Lower lobe of right lung (tissue), 2 donors: ENCODE measurements around the gene MTMR12. TPM values are rescaled to one million over a fixed set of nuclear protein-coding genes. Genes with fewer than 3 reads are reported as not detected.

Experiments
- ATAC-seq, 2 donors: fragments of 200-7000 bp; cut with Tn5 transposase; one replicate each; pipeline ENCODE4 v1.9.1; 2020 to 2022; ENCODE audit warnings: mild to moderate bottlenecking in 2 of 2, moderate library complexity in 2 of 2
- DNase-seq: peaks from one replicate; pipeline ENCODE4 v3.0.0-alpha.2; 2020
- H3K27ac ChIP-seq: fragments of 200-600 bp; one replicate; pipeline ENCODE4 v1.8.0; 2022
- H3K27me3 ChIP-seq: fragments of 200-600 bp; one replicate; pipeline ENCODE4 v1.8.0; 2022; ENCODE audit warnings: low read depth
- H3K36me3 ChIP-seq: fragments of 200-600 bp; one replicate; pipeline ENCODE4 v1.8.0; 2022; ENCODE audit warnings: mild to moderate bottlenecking
- H3K4me1 ChIP-seq: fragments of 200-600 bp; one replicate; pipeline ENCODE4 v1.8.0; 2022
- H3K4me3 ChIP-seq: fragments of 200-600 bp; one replicate; pipeline ENCODE4 v1.8.0; 2022; ENCODE audit warnings: mild to moderate bottlenecking
- H3K9me3 ChIP-seq: fragments of 200-600 bp; one replicate; pipeline ENCODE4 v1.8.0; 2022
- intact Hi-C: fragments of 100-400 bp; cut with DNase I; formaldehyde crosslinking; loops from one replicate; pipeline ENCODE4 v1.11.0; 2022
- total RNA-seq: library from RNA; stranded (reverse); fragmentation: NEBNext Ultra II Directional; extraction: Animal tissue kit (Norgen Biotek cat#: 25700); gene quantifications from one replicate; pipeline ENCODE4 v1.2.1, GENCODE V29; 2021
- TF ChIP-seq, protein P1 (sequence below): fragments of 200-600 bp; IDR thresholded peaks from one replicate; pipeline ENCODE4 v1.8.0; 2022; ENCODE audit warnings: antibody characterized with exemption, mild to moderate bottlenecking
- donor health status: DM: no; HTN: yes; CAD: no; lungs with severe emphysema.

Gene MTMR12
- total RNA-seq, 1 donor from 2014 or later: 39.3 TPM

DNA sequence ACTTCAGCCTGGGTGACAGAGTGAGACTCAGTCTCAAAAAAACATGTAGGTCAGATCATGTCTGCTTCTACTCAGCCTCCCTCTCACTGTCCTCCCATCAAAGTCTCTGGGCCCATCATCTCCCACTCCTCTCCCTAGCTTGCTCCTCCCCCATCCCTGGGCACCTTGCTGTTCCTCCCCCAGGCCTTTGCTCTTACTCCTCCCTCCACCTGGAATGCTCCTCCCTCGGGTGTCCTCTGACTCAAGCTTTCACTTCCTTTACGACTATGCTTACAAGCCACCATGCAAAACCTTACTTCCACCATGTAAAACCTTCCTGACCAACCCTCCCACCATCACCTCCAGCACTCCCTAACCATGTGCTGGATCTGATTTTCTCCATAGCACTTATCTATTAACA, 51.5 kb downstream of the MTMR12 start:
- ATAC-seq (peak in 1 of 2 donors; percentile 26), DNase-seq (no peak)
- no peak overlapping the region for H3K4me3 ChIP-seq
- intact Hi-C loops: no loop called here
- peaks cover 93% of the 10 kb centered on the region for H3K36me3 ChIP-seq
- no peaks in the 10 kb centered on the region for H3K9me3 ChIP-seq
- H3K4me1 ChIP-seq: peaks cover 4% of the 10 kb centered on the region
- H3K27ac ChIP-seq: no peak overlapping the region
- TF ChIP-seq, protein P1, sequence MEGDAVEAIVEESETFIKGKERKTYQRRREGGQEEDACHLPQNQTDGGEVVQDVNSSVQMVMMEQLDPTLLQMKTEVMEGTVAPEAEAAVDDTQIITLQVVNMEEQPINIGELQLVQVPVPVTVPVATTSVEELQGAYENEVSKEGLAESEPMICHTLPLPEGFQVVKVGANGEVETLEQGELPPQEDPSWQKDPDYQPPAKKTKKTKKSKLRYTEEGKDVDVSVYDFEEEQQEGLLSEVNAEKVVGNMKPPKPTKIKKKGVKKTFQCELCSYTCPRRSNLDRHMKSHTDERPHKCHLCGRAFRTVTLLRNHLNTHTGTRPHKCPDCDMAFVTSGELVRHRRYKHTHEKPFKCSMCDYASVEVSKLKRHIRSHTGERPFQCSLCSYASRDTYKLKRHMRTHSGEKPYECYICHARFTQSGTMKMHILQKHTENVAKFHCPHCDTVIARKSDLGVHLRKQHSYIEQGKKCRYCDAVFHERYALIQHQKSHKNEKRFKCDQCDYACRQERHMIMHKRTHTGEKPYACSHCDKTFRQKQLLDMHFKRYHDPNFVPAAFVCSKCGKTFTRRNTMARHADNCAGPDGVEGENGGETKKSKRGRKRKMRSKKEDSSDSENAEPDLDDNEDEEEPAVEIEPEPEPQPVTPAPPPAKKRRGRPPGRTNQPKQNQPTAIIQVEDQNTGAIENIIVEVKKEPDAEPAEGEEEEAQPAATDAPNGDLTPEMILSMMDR: no peak
- H3K27me3 ChIP-seq: no peaks in the 10 kb centered on the region

DNA sequence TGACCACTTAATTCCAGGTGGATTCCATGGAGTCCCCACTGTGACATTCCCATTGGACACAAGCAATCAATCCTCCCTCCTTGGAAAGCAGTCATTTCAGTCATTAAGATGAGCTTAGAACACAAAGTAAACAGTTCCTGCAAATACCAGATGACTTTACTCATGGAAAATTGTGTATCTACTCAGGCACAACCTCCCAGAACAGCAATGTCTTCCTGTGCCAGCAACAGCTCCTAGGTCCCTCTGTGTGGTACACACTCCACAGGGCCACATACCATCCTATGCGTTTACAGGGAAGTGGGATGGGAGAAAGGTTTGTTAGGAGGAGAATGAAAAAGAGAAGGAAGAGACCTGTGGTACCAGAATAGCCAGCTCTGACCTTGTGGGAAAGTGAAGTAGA, 53.7 kb downstream of the MTMR12 start:
- TF ChIP-seq, protein P1: no peak
- intact Hi-C loops: no loop called here
- ATAC-seq: no peak
- no peaks in the 10 kb centered on the region for H3K9me3 ChIP-seq
- no peak overlapping the region for H3K4me3 ChIP-seq
- H3K36me3 ChIP-seq: peaks cover 91% of the 10 kb centered on the region
- H3K27ac ChIP-seq: no peak overlapping the region
- DNase-seq: no peak
- peaks cover 17% of the 10 kb centered on the region for H3K4me1 ChIP-seq
- no peaks in the 10 kb centered on the region for H3K27me3 ChIP-seq

DNA sequence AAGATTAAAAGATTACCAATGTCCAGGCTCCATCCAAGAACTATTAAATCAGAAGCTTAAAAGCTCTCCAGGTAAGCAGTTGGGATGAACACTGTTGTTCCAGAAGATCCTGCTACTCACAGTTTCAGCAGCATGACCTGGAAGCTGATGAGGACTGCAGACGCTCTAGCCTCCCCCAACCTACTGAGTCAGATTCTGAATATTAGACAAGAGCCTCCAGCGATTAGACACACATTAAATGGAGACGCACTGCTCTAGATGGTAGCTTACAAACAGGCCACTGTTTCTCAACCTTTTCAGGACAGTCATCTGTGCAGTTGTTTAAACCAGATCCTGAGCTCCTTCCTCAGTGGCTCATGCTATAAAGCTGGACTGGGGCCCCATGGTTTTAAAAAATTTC, 54.3 kb downstream of the MTMR12 start:
- Histone ChIP-seq H3K36me3 (peaks cover 91% of the 10 kb centered on the region), H3K27ac (no peak overlapping the region), H3K4me1 (peaks cover 17% of the 10 kb centered on the region), H3K4me3 (no peak overlapping the region), H3K27me3 (no peaks in the 10 kb centered on the region), H3K9me3 (no peaks in the 10 kb centered on the region)
- TF ChIP-seq, protein P1: no peak
- ATAC-seq (no peak), DNase-seq (no peak)
- intact Hi-C loops: no loop called here

DNA sequence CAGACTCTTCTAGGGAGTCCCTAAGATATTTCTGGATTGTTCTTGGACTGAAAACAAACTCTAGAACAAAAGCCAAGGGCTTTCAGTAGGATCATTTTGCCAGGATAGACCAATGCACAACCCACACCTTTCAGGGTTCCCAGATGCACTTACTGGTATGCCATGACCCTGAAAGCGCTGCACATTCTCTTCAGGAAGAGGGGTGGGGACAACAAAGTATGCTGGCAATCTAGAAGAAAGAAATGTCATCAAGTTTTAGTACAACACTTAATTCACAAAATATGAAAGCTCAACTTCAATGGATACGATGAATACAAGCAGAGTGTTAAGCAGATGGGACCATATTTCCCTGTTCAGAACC, 57.2 kb downstream of the MTMR12 start:
- TF ChIP-seq, protein P1: no peak
- DNase-seq: no peak
- Histone ChIP-seq H3K27ac (no peak overlapping the region), H3K36me3 (peaks cover 89% of the 10 kb centered on the region), H3K4me3 (no peak overlapping the region), H3K9me3 (no peaks in the 10 kb centered on the region), H3K27me3 (no peaks in the 10 kb centered on the region), H3K4me1 (peaks cover 17% of the 10 kb centered on the region)
- peak; percentile 26 to 31 for ATAC-seq
- intact Hi-C loops: no loop called here

DNA sequence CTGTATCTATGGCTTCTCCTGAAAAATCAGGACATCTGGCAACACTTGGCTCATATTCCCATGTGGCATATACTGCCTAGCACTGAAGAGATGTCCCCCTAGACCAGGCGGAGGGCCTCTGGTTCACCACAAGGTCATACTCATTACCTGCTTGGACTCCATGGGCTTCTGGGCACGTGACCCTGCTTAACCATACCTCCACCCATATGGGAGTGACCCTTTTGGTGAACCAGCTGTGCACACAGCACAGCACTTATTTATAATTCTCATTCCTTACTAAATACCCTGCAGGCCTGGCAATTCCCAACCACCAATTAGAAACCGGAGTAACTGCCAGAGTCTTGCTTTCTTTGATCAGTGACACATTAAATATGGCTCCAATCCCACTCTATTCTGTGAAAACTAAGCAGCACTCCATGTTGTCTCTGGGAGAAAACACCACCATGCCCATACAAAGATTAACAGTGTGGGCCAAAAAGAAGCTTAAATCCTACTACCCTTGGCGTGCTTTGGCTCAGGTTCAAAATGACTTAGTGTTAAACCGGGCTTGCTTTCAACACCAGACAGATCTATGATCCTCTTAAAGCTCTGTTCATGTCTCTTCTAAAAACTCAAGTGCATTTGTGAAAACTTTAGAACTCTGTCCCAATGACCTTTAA, 57.7 kb downstream of the MTMR12 start:
- Histone ChIP-seq H3K27ac (no peak overlapping the region), H3K36me3 (peaks cover 89% of the 10 kb centered on the region), H3K4me3 (no peak overlapping the region), H3K4me1 (peaks cover 17% of the 10 kb centered on the region), H3K27me3 (no peaks in the 10 kb centered on the region), H3K9me3 (no peaks in the 10 kb centered on the region)
- ATAC-seq: peak; percentile 7 to 9
- TF ChIP-seq, protein P1: no peak
- DNase-seq: no peak
- intact Hi-C loops: no loop called here
